ENCODE results near the gene ZC3H12D. TPM values are rescaled to one million over a fixed set of nuclear protein-coding genes. Genes with fewer than 3 reads are reported as not detected.

Gene ZC3H12D
- total and polyA plus RNA-seq, 9 of the 15 experiments (the other 6 are each of a cell fraction or from before 2014, with no cell fraction given), result 0.04 to 0.27 (median 0.05) TPM; not detected in 3

GRCh38 chr6:149431905-149432775, 52.7 kb downstream of the ZC3H12D start (continued):
- TF ChIP-seq ATF3 (IDR thresholded peaks at IDR 0.05) (no peak), ATF3 (CRISPR knock-in tag; conservative IDR thresholded peaks at IDR 0.05) (0 out of 2 replicates have a peak, but pooled peaks have one; percentile 37), SMC3 (conservative IDR thresholded peaks at IDR 0.05; ENCODE audit: insufficient read depth, low read depth, low read length) (peak; percentile 99), NONO (IDR thresholded peaks at IDR 0.05; ENCODE audit: low read depth in 2 of 2, low read length in 1 of 2) (0 out of 4 replicates have a peak, but pooled peaks of 1 of the 2 experiments have one; percentile 19), PHF21A (IDR thresholded peaks at IDR 0.05; ENCODE audit: borderline replicate concordance, low read depth) (0 out of 2 replicates have a peak, but pooled peaks have one; percentile 56), CTCF (IDR thresholded peaks at IDR 0.05 in 2 of 3, conservative IDR thresholded peaks at IDR 0.05 in 1 of 3; ENCODE audit: insufficient read depth in 2 of 3, low read depth in 1 of 3, low read length in 3 of 3) (peak; percentile 96 to 98 (median 97)), AFF4 (CRISPR knock-in tag; IDR thresholded peaks at IDR 0.05) (0 out of 2 replicates have a peak, but pooled peaks have one; percentile 43), MYNN (IDR thresholded peaks at IDR 0.05) (0 out of 2 replicates have a peak, but pooled peaks have one; percentile 53), MYNN (CRISPR knock-in tag; IDR thresholded peaks at IDR 0.05) (no peak), RUNX1 (IDR thresholded peaks at IDR 0.05; ENCODE audit: low read depth) (peak; percentile 52; the same call in 1 of the 2 replicates), CC2D1A (IDR thresholded peaks at IDR 0.05) (peak; percentile 89), RCOR1 (IDR thresholded peaks at IDR 0.05; ENCODE audit: borderline replicate concordance in 1 of 2, low read depth in 2 of 2, low read length in 2 of 2) (peak; percentile 68 to 76), MITF (IDR thresholded peaks at IDR 0.05) (0 out of 2 replicates have a peak, but pooled peaks have one; percentile 10), RAD21 (CRISPR knock-in tag; conservative IDR thresholded peaks at IDR 0.05 in 1 of 2, IDR thresholded peaks at IDR 0.05 in 1 of 2) (peak; percentile 99 to 100), MNT (conservative IDR thresholded peaks at IDR 0.05) (0 out of 4 replicates have a peak, but pooled peaks of 1 of the 2 experiments have one; percentile 43)

Measured in K562 (cell line).